SJCRH30 (cell line): ENCODE results near the gene DNAH9. TPM values are rescaled to one million over a fixed set of nuclear protein-coding genes. Genes with fewer than 3 reads are reported as not detected.

Source experiments
- DNase-seq, 2 experiments: peaks; one replicate each; pipeline ENCODE4 v3.0.0-alpha.2; 2015 to 2020
- H3K27ac ChIP-seq: fragments of 250-450 bp; sonication (Bioruptor Pico); 2 replicates; pipeline ENCODE4 v1.5.1; 2020; ENCODE audit warnings: mild to moderate bottlenecking, moderate library complexity
- H3K27me3 ChIP-seq: fragments of 250-450 bp; sonication (Bioruptor Pico); 2 replicates; pipeline ENCODE4 v1.5.1; 2020; ENCODE audit warnings: mild to moderate bottlenecking, moderate library complexity
- H3K36me3 ChIP-seq: fragments of 250-450 bp; sonication (Bioruptor Pico); 2 replicates; pipeline ENCODE4 v1.5.1; 2020; ENCODE audit warnings: mild to moderate bottlenecking, moderate library complexity
- H3K4me1 ChIP-seq: fragments of 250-450 bp; sonication (Bioruptor Pico); 2 replicates; pipeline ENCODE4 v1.5.1; 2020; ENCODE audit warnings: mild to moderate bottlenecking, moderate library complexity
- H3K4me3 ChIP-seq: fragments of 250-450 bp; sonication (Bioruptor Pico); 2 replicates; pipeline ENCODE4 v1.5.1; 2020; ENCODE audit warnings: mild to moderate bottlenecking, moderate library complexity
- H3K9me3 ChIP-seq: fragments of 250-450 bp; sonication (Bioruptor Pico); replicated peaks from 2 replicates; pipeline ENCODE4 v1.5.1; 2020; ENCODE audit warnings: mild to moderate bottlenecking, moderate library complexity
- total RNA-seq: library from RNA; depleted of rRNA; stranded (reverse); fragments of >200 nt; shearing (Covaris generic); gene quantifications from 2 replicates; pipeline ENCODE4 v1.2.3, GENCODE V29; 2014

DNAH9 gene
- total RNA-seq, 1 experiment from 2014 or later, result 0.16 TPM

DNA sequence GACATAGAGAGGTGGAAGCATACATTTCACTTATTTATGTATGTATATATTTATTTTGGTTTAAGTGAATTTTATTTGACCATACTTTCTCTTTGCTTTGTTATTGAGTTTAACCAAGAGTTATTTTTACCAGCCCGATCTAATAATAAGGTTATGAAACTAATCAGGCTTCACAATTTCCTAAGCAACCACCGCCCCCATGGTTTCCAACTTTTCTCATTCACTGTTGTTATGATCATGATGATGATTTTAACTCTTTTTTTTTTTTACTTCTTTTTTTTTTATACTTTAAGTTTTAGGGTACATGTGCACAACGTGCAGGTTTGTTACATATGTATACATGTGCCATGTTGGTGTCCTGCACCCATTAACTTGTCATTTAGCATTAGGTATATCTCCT is 30.6 kb downstream of the DNAH9 start:
- no peak for DNase-seq
- no peak overlapping the region for H3K4me3 ChIP-seq
- no peaks in the 10 kb centered on the region for H3K9me3 ChIP-seq
- no peaks in the 10 kb centered on the region for H3K36me3 ChIP-seq
- H3K4me1 ChIP-seq, result no peaks in the 10 kb centered on the region
- no peak overlapping the region for H3K27ac ChIP-seq
- no peaks in the 10 kb centered on the region for H3K27me3 ChIP-seq

DNA sequence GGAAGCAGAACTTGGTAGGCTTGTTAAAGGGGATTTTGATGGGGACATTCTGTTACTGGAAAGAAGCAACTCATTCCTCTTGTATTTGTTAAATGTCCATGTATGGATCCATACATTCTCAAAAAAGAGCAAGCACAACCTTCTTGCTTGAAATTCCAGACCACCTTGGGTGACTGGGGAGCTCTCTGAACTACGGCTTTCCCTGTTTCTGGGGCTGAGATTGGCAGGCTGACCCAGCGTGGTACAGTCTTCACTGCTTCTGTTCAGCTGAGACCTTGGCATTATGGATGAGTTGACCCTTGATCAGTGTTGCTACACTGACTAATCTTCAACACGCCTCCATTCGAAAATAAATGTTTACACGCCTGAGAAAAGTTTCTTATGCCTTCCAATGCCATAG is 38.5 kb downstream of the DNAH9 start:
- no peaks in the 10 kb centered on the region for H3K4me1 ChIP-seq
- H3K36me3 ChIP-seq, result no peaks in the 10 kb centered on the region
- H3K9me3 ChIP-seq, result no peaks in the 10 kb centered on the region
- H3K27ac ChIP-seq, result no peak overlapping the region
- no peak overlapping the region for H3K4me3 ChIP-seq
- no peak for DNase-seq
- H3K27me3 ChIP-seq, result no peaks in the 10 kb centered on the region

DNA sequence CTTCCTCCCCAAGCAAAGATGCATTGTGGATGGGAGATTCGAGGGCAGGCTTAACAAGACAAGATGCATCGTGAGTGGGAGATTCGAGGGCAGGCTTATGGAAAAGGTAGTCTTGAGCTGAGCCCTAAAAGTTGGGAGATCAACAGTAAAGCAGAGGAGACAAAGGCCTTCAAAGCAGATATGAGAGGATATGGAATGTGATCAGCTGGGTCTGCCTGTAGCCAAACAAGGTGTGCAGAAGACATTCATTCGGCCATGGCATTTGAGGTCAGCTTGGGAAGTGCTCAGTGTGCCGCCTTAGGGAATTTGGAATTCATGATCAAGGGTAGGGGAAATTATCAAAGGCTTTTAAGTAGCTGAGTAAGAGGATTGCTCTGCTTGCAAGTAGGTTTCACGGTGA is 39.5 kb downstream of the DNAH9 start:
- Histone ChIP-seq H3K27me3 (no peaks in the 10 kb centered on the region), H3K27ac (no peak overlapping the region), H3K4me1 (no peaks in the 10 kb centered on the region), H3K4me3 (no peak overlapping the region), H3K36me3 (no peaks in the 10 kb centered on the region), H3K9me3 (no peaks in the 10 kb centered on the region)
- DNase-seq, result no peak

DNA sequence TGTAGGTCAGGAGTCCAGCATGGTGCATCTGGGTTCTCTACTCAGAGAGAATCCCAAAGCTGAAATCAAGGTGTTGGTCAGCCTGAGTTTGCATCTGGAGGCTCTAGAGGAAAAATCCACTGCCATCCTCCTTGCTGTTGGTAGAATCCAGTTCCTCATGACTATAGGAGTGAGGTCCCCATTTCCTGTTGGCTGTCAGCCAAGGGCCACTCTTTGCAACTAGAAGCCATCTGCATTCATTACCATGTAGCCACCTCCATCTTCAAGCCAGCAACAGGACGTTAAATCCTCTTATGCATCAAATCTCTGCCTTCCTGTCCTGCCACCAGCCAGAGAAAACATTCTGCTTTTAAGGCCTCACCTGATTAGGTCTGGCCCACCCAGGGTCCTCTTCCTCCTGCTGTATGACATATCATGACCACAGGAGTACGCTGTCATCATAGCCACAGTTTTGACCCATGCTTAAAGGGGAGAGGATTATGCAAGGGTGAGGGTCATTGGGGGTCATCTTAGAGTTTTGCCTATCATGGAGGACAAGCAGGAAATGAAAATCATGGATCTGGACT is 40.5 kb downstream of the DNAH9 start:
- DNase-seq, result no peak
- Histone ChIP-seq H3K27me3 (no peaks in the 10 kb centered on the region), H3K4me1 (no peaks in the 10 kb centered on the region), H3K9me3 (no peaks in the 10 kb centered on the region), H3K36me3 (no peaks in the 10 kb centered on the region), H3K4me3 (no peak overlapping the region), H3K27ac (no peak overlapping the region)

DNA sequence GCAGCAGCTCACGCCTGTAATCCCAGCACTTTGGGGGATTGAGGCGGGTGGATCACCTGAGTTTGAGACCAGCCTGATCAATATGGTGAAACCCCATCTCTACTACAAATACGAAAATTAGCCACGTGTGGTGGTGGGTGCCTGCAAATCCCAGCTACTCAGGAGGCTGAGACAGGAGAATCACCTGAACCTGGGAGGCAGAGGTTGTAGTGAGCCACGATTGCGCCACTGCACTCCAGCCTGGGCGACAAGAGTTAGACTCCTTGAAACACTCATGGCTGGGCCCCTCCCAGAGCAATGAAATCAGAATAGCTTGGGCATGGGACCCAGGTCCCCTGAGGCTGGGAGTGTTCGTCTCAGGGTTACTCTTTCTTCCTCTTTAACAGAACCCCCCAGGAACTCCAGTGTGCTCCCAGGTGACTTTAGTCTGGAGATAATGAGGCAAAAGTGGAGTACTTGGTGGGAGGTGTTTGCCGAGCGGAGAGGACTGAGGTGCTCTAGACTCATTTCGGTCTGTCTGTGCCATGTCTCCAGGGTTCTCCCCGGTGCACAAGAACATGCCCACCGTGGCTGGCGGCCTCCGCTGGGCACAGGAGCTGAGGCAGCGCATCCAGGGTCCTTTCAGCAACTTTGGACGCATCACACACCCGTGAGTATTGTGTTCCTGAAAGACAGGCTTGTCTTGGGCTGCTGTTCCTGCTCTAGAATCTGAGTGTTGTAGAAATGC is 41.6 kb downstream of the DNAH9 start:
- Histone ChIP-seq H3K4me1 (no peaks in the 10 kb centered on the region), H3K36me3 (no peaks in the 10 kb centered on the region), H3K9me3 (no peaks in the 10 kb centered on the region), H3K27ac (no peak overlapping the region), H3K4me3 (no peak overlapping the region), H3K27me3 (no peaks in the 10 kb centered on the region)
- DNase-seq, result no peak

DNA sequence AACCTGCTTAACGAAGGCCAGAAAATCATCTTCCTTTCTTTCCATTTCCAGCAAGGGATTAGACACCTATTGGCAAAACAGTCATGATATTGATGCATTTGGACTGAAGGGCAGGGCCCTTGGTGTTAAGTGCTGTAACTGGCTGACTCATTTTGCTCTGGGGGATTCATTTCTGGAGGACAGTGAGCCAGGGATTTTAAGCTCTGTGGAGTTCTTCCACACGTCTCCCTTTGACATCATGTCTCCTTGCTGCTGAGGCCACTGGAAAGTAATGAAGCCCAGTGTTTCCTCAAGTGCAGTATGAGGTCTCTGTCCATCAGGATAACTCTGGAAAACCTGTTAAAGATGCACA is 42.2 kb downstream of the DNAH9 start:
- H3K36me3 ChIP-seq, result no peaks in the 10 kb centered on the region
- H3K27me3 ChIP-seq, result no peaks in the 10 kb centered on the region
- DNase-seq, result no peak
- no peaks in the 10 kb centered on the region for H3K4me1 ChIP-seq
- no peak overlapping the region for H3K4me3 ChIP-seq
- H3K27ac ChIP-seq, result no peak overlapping the region
- H3K9me3 ChIP-seq, result no peaks in the 10 kb centered on the region

DNA sequence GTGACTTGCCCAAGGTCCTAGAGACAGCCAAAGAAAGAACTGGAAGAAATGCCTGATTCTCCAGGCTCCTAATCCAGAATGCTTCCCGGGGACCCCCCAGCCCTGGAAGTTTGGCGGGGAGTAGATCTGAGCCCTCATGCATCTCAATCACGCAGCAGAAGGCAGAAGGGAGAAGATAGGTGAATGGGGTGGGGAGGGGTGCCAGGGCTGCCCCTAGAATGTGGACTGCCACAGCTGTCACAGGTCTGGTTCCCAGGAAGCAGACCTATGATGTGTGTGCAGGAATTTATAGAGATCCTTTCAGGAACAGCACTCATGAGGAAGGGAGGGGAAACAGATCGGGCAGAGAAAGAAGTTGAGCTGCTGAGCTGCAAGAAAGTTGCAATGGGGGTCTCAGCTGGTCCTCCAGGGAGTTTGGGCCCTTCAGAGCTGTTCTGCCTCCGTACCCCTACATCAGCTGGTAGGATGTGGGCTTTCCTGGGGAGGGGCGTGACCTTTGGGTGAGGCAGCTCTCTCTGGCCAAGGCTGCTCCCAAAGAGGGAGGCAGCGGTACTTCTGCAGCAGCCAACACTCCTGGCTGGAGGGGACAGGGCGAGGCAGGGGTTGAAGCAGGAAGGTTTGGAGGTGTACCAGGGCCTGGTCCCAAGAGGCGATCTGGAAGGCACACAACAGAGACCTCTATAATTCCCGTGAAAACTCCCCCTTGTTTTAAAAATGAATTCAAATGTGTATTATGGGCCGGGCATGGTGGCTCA is 43.4 kb downstream of the DNAH9 start:
- Histone ChIP-seq H3K36me3 (no peaks in the 10 kb centered on the region), H3K27ac (no peak overlapping the region), H3K27me3 (no peaks in the 10 kb centered on the region), H3K9me3 (no peaks in the 10 kb centered on the region), H3K4me3 (no peak overlapping the region), H3K4me1 (no peaks in the 10 kb centered on the region)
- no peak for DNase-seq

DNA sequence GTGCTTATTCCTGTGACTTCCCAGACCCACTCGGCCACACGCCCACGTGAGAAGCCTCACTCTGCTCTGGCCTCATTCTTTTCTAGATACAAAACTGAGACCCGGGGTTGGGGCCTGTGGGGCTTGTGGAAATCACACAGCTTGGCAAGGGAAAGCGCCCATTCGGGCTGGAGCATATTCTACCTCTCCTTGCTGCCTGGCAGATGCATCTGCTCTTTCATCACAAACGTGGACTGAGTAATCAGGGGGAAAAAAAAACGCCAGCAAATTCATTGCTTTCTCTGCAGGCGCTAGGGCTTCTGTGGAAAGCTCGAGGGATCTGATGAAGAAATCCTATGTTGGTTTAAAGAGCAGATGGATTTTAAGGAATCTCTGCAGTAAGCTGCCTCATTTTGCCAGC is 44.4 kb downstream of the DNAH9 start:
- Histone ChIP-seq H3K27me3 (no peaks in the 10 kb centered on the region), H3K27ac (no peak overlapping the region), H3K9me3 (no peaks in the 10 kb centered on the region), H3K36me3 (no peaks in the 10 kb centered on the region), H3K4me3 (no peak overlapping the region), H3K4me1 (no peaks in the 10 kb centered on the region)
- no peak for DNase-seq

DNA sequence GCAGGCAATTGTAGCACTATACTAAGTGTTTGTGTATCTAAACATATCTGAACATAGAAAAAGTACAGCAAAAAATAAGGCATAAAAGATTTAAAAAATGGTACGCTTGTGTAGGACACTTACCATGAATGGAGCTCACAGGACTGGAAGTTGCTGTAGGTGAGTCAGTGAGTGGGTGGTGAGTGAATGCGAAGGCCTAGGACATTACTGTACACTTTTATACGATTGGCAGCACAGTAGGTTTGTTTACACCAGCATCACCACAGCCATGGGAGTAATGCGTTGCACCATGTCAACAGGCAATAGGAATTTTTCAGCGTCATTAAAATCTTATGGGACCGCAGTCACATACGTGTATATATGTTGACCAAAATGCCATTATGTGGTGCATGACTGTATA is 45.6 kb downstream of the DNAH9 start:
- Histone ChIP-seq H3K9me3 (no peaks in the 10 kb centered on the region), H3K36me3 (no peaks in the 10 kb centered on the region), H3K27me3 (no peaks in the 10 kb centered on the region), H3K27ac (no peak overlapping the region), H3K4me3 (no peak overlapping the region), H3K4me1 (no peaks in the 10 kb centered on the region)
- DNase-seq, result no peak

DNA sequence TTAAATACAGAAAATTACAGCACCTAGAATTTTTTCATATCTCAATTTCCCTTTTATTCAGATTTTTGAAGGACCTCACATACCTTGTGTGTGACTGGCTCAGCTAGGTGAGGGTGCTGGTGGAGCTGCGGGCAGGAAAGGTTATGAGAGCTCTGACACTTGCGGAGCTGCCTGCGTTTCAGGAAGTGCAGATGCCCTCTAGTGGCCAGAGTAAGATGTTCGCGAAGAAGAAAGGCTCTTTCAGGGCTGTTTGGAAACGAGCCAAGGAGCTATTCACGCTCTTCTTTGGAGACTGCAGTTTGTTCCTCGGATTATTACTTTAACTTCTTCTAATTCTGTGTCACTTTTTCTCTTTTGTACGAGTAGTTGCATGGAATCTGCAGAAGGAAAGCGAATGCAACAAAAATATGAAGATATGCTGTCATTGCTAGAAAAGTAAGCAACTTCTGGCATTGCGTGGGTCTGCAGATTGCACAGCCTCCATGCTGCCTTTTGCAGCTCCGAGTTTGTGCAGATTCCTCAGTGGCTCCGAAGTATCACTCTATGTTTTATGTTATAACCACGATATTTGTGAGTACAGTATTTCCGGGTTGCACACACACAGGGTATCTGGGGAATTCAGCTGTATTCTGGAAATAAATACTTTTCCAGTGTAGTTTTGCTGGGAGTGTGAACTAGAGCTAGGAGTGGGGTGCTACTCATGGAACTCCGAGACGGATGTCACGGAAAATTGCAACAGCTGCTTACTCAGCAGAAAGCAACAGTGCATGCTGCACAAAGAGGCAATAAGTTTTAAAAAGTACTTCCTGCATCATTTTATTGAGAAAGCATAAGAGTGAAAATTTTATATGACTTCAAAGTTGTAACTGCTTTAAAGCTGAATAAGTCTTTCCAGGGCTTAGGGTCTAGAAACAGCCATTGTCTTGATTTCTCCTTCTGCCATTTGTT is 46.3 kb downstream of the DNAH9 start:
- peak; percentile 52 to 81 for DNase-seq
- Histone ChIP-seq H3K27ac (no peak overlapping the region), H3K4me1 (no peaks in the 10 kb centered on the region), H3K36me3 (no peaks in the 10 kb centered on the region), H3K4me3 (no peak overlapping the region), H3K9me3 (no peaks in the 10 kb centered on the region), H3K27me3 (no peaks in the 10 kb centered on the region)

DNA sequence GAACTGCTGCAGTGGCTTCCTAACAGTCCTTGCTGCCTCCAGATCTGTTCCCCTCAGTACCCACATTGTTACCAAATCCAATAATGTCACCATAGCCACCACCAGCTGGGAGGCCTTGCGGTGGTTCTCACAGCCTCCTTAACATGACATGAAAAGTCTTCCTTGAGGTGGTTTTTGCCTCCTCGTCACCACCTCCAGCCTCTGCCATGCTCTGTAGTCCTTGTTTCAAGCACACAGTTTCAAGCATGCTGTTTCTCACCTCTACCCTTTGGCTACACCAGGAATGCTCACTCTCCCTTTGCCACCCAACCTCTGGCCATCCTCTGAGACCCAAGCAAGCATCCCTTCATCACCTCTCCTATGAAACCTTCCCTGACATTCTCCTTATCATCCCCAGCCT is 47.2 kb downstream of the DNAH9 start:
- Histone ChIP-seq H3K36me3 (no peaks in the 10 kb centered on the region), H3K4me1 (no peaks in the 10 kb centered on the region), H3K27me3 (no peaks in the 10 kb centered on the region), H3K27ac (no peak overlapping the region), H3K4me3 (no peak overlapping the region), H3K9me3 (no peaks in the 10 kb centered on the region)
- no peak for DNase-seq

DNA sequence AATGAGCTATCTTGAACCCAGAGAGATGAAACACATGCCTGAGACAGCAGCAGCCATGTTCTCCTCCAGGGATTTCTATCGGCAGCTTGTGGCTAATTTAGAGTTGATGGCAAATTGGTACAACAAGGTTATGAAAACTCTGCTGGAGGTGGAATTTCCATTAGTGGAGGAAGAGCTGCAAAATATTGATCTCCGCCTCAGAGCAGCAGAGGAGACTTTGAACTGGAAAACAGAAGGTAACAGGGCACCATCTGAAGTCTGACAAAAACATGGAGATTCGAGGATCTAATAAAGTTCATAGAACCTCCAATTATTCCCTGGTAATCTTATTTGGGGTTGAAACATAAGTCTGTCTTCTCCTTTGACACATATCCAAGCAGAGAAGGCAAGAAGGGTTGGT is 52.8 kb downstream of the DNAH9 start:
- Histone ChIP-seq H3K27me3 (no peaks in the 10 kb centered on the region), H3K27ac (no peak overlapping the region), H3K4me3 (no peak overlapping the region), H3K36me3 (no peaks in the 10 kb centered on the region), H3K4me1 (no peaks in the 10 kb centered on the region), H3K9me3 (no peaks in the 10 kb centered on the region)
- DNase-seq, result no peak

DNA sequence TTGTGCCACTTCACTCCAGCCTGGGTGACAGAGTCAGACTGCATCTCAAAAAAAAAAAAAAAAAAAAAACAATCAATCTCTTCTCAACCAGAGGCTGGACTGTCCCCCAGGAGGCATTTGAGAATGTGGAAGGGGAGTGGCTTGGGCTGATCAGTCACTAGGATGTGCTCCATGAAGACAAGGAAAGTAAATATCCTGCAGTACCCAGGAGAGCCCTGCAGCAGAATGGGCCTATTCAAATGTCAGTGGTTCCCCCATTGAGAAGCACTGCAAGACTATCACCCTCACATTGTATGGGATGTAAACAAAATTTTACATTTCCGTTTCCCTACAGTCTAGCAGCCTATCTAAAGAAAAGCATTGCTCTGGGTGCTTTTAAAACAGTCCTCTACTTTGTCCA is 70.3 kb downstream of the DNAH9 start:
- no peaks in the 10 kb centered on the region for H3K36me3 ChIP-seq
- H3K9me3 ChIP-seq, result no peaks in the 10 kb centered on the region
- DNase-seq, result no peak

DNA sequence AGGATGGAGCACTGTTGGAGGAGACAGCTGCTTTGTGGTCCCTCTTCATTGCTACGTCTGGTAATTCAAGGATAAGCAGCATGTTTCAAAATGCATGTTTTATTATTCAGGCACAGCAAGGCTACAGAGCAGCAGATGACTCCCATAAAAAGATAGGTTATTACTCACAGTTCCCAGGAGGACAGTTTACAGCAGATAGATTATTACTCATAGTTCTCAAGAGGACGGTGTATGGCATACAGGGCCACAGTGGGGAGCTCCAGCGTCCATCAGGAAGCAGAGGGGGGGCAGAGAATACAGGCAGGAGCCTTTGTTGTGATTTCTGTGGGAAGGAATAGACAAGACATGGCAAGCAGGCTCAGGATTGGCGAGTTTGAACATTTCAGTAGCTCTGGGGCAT is 72.9 kb downstream of the DNAH9 start:
- Histone ChIP-seq H3K4me1 (no peaks in the 10 kb centered on the region), H3K4me3 (no peak overlapping the region), H3K36me3 (no peaks in the 10 kb centered on the region), H3K27ac (no peak overlapping the region), H3K27me3 (no peaks in the 10 kb centered on the region), H3K9me3 (no peaks in the 10 kb centered on the region)
- no peak for DNase-seq

More for the DNA sequence above, 70.3 kb downstream of the DNAH9 start:
- H3K27me3 ChIP-seq, result no peaks in the 10 kb centered on the region
- no peaks in the 10 kb centered on the region for H3K4me1 ChIP-seq
- no peak overlapping the region for H3K4me3 ChIP-seq
- H3K27ac ChIP-seq, result no peak overlapping the region

DNA sequence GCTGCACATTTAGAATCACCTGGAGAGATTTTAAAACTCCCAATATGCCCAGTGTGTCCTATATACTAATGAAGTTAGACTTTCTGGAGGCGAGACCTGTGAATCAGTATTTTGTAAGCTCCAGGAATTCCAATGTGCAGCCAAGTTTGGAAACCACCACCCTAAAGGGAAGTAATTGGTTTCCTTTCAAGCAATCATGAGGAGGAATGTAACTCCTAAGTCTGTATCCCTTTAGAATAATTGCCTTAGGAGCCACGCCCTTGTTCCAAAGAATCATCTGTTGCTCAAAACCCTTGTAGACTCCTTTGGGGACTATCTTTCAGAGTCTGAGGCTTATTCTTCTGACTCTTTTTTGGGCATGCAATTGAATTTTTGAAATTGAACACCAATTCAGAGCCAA is 84.4 kb downstream of the DNAH9 start:
- Histone ChIP-seq H3K27me3 (no peaks in the 10 kb centered on the region), H3K4me1 (no peaks in the 10 kb centered on the region), H3K4me3 (no peak overlapping the region), H3K27ac (no peak overlapping the region), H3K9me3 (no peaks in the 10 kb centered on the region), H3K36me3 (no peaks in the 10 kb centered on the region)
- DNase-seq, result no peak
